Activated CD8-positive, alpha-beta memory T cell treated with anti-CD3 and anti-CD28 coated beads, Interleukin-2, amount 50 U/mL, for 4 hours (primary cell): ENCODE data around the gene TIMM13.
A peak's percentile ranks its signal among the peaks of the same experiment; 100 is the strongest.

Source experiments
- DNase-seq: peaks from one replicate; pipeline ENCODE4 v3.0.0-alpha.2; 2020

Gene TIMM13

DNA sequence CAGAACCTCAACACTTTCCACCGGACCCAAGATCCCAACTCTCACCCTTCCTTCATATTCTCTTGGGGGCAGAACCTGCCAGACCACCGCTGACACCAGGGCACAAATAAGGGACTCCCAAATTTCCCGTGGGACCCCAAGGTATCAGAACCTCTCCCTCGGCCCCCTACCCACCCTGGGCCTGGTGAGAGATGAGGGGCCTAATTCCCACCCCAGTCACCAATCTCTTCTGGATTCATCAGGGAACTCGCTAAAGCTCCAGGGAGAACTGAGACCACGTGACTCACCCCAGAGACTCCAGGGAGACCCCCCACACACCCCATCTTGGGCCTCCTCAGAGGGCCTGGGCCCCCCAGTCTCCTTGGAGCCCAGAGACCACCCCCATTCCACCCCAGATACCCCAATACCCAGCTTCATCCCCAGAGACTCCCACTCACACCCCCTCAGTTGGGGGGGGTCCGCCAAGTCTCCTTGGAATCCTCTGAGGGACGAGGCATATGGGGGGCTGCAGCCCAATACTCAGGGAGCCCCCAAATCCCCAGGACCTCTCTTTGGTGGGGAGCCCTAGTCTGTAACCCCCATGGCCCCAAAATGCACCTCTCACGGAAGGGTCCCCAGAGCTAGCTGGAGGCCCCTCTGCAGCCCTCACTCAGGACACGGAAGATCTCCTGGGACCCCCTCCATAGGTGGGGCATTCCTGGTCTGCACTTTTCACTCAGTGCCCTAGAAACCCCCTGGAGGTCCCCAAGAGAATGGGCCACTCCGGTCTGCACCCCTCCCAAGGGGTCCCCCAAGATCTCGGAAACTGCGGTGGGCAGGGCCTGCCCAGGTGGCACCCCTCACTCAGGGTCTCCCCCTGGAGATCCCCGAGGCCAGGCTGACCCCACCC is 27.8 kb upstream of the TIMM13 start:
- no peak for DNase-seq

DNA sequence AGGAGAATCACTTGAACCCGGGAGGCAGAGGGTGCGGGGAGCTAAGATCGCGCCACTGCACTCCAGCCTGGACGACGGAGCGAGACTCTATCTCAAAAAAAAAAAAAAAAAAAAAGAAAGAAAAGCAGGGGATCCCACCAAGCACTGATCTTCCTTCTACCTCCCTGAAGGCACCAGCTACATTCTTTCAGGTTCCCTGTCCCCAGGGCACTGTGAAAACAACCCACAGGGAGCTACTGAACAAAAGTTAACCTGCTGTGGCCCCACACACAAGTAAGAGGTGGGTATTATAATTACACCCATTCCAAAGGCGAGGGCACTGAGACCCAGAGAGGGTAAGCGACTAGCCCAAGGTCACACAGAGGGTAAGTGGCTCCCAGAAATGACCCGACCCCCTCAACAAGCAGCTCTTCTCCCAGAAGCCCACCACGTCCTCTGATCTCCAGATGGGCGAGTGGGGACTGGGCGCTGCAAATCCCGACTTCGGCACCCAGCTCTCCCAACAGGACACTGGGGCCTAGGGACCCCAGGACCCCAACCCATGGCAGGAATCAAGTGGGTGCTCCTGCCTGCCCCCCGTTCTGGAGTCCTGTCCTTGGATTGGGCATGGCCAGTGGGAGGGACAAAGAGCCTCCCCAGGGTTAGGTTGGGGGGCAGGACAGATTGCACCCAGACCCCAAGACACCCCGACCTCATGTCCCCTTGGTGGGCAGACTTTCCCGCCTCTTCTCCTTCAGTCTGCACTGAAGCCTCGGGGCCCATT is 27.0 kb upstream of the TIMM13 start:
- no peak for DNase-seq

DNA sequence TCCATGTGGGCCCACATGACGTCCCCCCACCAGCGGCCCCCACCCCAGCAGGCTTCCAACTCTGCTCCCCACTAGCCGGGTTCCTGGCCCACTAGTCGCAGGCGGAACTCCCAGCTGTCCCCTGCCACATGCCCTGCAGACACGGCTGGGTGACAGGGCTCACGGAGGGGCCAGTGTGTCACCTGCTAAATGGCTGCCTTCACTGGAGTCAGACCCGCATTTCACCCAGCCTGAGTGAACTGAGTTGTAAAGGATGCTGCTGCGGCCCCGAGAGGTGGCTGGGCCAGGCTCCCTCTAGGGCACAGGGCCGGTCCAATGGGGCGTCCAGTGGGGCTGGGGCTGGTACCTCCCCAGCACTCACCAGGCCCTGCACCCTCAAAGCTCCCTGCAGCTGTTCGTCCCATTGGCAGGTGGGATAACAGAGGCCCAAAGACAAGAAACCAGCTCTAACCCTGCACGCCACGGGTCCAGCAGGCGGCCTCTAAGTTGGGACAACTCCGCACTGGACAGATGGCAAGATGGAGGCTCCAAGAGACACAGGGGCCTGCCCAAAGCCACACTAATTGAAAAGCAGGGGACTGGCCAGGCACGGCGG is 26.1 kb upstream of the TIMM13 start:
- no peak for DNase-seq

DNA sequence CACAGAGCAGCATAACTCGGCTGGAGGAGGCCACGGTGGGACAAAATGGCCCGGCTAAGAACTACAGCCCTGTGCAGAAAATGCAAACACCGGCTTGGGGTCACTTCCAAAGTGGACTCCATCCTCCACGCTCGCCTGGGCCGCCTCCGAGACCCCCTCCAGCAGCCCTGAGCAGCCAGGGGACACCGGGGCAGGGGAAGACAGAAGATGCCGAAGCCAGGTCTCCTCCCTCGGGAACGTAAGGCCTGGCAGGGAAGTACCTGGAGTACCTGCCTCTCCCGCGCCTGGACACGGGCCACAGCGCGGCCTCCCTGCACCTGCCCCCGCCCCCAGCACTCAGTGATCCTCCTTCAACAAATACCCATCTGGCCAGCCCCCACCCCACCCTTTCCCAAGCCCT is 24.4 kb upstream of the TIMM13 start:
- DNase-seq, result no peak

DNA sequence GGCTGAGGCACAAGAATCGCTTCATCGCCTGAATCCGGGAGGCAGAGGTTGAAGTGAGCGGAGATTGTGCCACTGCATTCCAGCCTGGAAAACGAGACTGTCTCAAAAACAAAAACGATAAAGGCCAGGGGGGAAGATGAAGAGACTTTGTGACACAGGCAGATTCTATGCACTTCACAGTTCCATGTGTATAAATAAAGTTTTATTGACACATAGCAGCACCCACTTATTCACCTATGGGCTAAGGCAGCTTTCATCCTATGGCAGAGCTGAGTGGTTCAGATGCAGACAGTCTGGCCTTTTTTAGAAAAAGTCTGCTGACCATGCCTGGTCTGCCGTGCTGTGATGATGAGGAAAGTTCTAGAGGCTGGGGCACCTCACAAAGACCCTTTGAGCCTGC is 23.8 kb upstream of the TIMM13 start:
- DNase-seq, result no peak

DNA sequence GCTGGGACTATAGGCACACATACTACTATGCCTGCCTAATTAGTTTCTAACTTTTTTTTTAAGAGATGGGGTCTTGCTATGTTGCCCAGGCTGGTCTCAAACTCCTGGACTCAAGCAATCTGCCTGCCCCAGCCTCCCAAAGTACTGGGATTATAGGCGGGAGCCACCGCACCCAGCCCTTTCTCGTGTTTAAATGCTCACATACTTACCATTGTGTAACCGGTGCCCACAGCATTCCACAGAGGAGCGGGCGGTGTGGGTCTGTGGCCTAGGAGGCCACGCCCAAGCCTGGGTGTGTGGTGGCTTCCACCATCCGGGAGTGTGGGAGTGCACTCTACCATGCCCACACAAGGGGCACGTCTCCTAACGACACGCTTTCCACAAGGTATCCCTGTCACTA is 21.6 kb upstream of the TIMM13 start:
- no peak for DNase-seq

DNA sequence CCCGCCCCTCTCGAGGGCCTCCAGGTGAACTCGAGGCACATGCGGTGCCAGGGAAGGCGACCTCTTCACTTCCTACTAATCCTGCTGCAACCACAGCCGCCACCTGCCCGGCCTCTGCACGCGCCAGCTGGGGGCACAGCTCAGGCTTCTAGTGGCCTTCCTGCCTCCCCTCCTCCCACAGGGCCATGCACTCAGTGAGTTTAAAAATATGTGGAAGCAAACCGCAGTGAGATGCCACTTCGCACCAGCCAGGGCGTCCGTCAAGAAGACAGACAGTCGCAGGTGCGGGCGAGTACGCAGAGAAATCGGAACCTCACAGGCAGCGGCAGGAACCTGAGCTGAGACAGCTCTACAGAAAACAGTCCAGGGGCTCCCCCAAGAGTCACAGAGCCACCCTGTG is 19.0 kb upstream of the TIMM13 start:
- DNase-seq, result peak; percentile 25

DNA sequence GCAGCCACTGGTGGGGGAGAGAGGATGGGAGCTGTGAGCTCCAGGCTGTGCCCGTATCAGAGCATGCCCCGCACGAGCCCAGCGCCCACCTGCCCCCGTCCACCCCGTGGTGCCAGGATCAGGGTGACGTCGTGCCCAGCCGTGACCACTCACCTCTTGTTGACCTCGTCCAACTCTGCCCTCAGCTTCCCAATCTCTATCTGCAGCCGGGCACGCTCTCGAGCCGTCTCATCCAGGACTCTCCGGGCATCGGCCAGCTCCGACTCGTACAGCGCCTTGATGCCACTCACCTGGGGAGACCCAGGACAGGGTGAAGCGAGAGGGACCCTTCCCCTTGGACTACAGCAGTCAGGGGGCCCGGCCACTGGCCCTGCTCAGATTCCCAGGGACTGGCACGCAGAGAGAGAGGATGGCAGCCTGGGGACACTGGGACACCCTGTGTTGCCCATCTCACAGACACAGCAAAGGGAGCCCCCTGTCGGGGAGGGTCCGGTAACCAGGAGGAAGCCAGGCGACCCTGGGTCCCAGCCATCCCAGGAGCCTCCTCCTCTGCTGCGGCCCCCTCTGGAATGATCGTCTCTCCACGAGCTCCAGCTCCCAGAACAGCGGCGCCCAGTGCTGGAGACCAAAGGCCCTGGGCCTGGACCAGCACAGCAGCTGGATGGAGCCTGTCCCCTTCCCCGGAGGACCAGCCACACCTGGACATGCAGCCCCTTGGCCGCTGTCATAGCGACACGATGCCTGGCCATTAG is 17.0 kb upstream of the TIMM13 start:
- no peak for DNase-seq

DNA sequence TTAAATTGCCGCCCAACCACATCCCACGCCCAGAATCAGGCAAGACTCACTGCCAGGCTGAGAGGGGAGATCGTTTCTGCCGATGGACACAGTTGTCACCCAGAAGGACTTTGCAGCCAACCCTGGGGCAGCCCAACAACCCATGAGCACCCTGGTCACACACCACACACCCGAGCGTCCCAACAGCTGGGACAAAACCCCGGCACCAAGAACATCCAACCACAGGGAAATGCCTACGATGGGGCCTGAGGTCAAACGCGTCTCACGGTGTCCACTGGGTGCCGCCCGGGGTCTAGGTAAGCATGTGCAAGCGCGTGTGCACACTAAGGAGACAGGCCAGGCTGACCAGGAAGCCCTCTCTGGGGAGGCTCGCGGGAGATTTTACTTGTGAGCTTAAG is 16.4 kb upstream of the TIMM13 start:
- no peak for DNase-seq

DNA sequence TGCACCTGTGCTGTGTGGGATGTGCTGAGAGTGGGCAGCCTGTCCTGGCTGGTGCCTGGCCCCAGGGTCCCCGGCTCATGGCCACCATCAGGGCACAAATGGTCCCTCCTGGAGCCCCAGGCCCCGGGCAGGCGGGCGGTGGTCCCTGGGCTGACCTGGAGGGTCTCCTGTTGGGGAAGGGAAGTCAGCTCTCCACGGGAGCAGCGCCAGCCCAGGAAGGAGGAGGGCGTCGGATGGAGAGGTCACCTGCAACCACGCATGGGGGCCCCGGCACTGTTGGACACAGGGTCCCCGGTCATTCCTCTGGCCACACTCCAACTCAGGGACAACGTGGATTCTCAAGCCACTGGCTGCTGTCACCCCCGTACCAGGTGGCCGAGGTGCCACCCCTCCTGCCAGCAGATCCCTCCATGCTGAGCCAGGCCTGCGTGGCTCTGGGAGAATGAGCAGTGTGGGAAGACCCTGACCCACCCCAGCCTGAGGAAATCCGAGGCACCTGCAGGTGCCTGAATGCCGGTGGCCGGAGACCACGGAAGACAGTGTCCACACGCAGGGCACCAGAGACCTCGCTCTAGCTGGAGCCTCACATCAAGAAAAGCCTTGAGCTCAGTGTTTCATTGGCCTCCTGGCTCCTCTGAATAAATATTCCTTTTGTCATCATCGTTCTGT is 15.9 kb upstream of the TIMM13 start:
- DNase-seq, result no peak

DNA sequence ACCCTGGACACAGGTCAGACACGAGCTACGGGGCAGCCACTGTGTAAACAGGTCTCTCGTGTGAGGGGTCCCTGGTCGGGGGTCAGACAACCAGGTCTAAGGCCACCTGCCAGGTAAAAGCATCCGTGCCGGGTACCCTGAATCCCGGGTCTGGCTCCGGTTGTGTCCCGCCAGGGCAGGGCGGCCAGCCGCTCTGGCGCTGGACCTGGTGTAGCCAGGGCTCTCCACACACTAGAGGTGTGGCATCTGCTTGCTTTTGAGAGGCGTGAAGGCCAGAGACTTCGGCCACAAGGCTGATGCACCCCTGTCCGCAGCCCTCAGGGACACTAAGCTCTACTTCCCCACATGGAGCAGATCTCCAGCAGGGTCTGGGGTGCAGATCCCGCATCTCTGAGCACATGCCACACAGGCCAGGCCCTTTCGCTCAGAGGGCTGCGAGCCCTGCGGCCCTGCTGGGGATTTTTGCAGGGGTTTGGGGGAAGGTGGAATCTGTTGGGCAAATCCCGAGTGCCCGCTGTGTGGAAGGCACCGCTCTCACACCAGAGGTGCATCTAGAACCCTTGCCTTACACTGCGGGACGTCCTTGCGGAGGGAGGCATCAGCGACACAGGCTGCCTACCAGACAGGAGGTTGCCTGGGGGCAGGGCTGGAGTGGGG is 13.8 kb upstream of the TIMM13 start:
- no peak for DNase-seq

DNA sequence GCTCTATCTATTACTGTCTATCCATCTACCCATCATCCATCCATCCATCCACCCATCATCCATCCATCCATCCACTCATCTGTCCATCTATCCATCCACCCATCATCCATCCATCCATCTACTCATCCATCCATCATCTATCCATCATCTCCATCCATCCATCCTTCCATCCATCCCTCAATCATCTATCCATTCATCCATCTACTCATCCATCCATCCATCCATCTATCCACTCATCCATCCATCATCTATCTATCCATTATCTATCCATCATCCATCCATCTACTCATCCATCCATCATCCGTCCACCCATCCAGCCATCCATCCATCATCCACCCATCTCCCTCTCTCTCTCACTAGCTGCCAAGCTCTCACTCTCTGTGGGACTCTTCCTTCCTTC is 13.1 kb upstream of the TIMM13 start:
- no peak for DNase-seq

DNA sequence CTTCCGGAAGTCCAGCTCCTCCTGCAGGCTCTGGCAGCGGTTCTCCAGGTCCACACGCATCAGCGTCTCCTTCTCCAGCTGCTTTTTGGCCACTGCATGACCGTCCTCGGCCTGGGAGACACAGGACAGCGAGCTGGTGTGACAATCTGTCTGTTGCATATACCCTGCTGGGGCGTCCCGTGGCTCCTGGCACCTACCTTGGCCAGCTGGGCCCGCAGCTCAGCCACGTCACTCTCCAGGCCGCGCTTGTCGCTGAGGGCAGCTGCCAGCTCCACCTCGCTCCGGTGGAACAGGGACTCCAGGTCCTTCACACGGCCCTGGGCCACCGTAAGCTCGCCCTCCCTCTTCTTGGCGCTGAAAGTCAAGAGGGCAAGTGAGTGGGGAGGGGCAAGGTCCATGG is 10.8 kb upstream of the TIMM13 start:
- DNase-seq, result no peak

DNA sequence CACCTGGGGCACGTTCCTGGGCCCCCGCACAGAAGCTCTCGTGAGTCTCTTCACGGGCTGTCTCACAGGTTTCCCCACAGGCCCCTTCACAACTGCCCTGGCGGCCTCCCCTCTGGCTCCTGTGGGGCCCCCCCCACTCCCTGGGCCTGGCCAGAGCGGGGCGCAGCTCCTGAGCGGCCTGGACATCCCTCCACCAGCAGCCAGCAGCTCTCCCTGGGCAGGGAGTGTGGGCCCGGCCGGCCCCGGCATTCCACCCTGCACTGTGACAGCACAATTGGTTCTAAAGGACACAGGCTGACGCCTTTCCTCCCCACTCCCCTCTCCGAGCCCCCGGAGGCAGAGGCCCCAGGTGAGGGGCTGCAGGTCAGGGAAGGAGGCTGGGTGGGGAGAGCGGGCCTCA is 9.5 kb upstream of the TIMM13 start:
- DNase-seq, result no peak

DNA sequence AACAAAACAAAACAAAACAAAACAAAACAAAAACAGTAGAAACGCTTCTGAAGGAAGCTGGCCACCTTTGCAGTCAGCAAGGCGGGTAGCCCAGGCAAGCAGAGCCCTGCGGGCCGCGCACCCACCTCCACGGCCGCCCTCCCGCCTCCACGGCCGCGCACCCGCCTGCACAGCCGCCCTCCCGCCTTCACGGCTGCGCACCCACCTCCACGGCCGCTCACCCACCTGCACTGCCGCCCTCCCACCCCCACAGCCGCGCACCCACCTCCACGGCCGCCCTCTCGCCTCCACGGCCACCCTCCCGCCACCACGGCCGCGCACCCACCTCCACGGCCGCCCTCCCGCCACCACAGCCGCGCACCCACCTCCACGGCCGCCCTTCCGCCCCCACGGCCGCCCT is 9.0 kb upstream of the TIMM13 start:
- DNase-seq, result no peak

DNA sequence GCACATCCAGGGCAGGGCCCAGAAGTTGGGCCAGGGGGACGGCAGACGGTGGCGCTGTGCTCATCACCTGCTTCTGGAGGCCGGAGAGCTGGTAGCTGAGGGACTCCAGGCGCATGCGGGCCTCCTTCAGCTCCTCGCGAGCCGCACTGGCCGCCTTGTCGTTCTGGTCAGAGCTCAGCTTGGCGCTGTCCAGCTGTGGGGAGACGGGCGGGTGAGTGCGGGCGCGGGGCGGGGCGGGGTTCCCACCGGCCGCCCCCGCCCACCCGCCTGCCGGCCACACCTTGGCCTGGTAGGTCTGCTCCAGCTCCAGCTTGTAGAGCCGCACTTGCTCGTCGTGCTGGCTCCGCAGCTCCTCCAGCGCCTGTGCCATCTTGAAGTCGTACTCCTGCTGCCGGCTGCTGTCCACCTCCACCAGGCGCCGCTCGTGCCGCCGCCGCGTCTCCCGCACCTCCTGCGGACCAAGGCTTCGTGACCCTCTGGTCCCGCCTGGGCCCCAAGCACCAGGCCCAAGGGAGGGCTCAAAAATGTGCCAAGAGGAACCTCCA is 7.4 kb upstream of the TIMM13 start:
- no peak for DNase-seq

DNA sequence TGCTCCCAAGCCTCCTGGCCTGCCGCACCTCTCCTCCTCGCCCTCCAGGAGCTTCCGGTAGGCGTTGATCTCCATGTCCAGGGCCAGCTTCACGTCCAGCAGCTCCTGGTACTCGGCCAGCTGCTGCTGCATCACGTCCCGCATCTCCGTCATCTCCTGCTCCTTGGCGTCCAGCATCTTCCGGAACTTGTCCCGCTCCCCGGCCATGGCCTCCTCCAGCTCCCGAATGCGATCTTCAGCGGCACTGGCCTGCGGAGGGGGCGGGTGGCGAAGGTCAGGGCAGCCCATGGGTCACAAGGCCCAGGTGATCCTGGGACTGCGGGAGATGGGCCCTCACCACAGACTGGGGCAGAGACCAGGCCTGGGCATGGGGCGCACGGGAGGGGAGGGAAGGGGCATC is 6.9 kb upstream of the TIMM13 start:
- no peak for DNase-seq

DNA sequence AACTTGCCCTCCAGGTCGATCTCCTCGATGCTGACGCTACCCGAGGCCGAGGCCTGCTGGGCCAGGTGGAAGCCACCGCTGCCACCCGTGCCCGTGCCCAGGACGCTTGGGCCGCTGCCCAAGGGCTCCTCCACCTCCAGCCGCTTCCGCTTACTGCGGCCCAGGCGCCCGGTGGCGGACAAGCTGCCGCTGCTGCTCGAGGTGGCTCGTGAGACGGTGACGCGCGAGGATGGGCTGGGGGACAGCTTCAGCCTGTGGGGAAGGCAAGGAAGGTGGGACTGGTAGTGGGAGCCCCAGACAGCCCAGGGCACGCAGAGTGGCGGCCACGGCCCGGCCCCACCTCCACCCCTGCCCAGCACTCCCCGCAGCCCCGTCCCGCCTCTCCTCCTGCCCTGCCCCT is 6.5 kb upstream of the TIMM13 start:
- DNase-seq, result no peak

DNA sequence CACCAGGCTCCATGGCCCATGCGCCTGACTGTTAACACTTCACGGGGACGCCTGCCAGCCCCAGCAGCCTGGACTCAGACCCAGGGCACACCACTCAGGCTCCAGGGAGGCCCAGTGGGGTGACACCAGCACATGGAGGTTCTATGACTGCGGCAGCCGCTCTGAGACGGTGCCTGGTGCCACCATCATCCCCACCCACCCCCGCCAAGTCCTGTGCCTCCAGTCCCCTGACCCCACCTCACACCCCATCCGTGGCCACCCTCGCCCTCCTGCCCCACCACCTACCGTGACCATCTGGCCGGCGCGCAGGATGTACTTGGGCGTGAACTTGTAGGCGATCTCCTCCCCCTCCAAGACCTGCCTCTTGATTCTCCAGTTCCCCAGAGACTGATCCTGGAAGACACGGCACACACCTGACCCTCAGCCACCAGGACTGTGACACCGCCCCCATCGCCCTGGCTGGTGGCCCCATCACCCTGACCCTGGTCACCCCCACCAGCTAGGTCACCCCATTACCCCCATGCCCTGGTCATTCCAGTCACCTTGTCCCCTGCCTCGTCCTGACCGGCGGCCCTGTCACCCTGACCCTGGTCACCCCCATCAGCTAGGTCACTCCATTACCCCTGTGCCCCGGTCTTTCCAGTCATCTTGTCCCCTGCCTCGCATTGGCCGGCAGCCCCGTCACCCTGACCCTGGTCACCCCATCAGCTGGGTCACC is 4.9 kb upstream of the TIMM13 start:
- DNase-seq, result no peak

DNA sequence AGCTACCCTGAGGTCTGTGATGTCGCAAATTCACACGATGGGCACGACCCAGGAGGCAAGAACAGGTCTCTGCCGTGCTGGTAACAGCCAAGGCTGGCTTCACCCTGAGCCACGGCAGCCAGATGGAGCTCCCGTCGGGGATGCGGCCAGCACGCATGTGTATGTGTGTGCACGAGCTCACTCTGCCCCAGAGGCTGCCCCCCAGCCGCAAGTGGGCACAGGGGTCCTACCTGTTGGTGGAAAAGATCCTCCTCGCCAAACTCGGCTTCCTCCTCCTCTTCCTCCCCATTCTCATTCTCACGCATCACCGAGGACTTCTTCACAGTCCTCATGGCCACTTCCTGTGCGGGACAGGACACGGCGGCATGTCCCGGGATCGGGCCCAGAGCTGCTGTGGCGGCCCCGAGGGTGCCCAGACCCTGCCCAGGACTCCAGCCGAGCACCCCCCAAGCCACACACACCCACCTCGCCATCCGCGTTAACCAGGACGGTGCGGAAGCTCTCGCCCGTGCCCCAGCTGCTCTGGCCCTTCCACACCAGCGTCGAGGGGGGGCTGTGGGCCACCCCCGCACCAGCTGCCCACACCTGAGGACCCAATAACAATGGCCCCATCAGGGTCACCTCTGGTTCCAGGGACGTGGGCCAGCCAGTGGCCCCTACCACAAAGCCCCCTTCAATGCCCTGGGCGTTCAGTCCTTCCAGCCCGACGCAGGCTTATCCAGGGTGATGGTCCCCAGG is 4.1 kb upstream of the TIMM13 start:
- no peak for DNase-seq
